GM12878 (cell line): Measurements from ENCODE around the gene MAST2. TPM values are rescaled to one million over a fixed set of nuclear protein-coding genes. Genes with fewer than 3 reads are reported as not detected.

Source experiments
- ATAC-seq: fragments of 200-7000 bp; cut with Tn5 transposase; 3 replicates; pipeline ENCODE4 v1.9.1; 2020; ENCODE audit warnings: mild to moderate bottlenecking, moderate library complexity
- BruUV-seq: library from RNA; stranded (reverse); fragments of 400-500 nt; replicated peaks from 2 replicates; lab custom pipeline; 2021; lab: Mats Ljungman, UMichigan
- CTCF ChIA-PET: fragments of 300-600 bp; sonication (Branson Sonifier 250); formaldehyde crosslinking; extraction: SDS; loops from one replicate; lab custom pipeline; 2021; ENCODE audit warnings: inconsistent platforms; lab: Yijun Ruan, JAX
- POLR2A ChIA-PET: fragments of 350-600 bp; formaldehyde crosslinking; extraction: SDS; loops from one replicate; lab custom pipeline; 2021; ENCODE audit warnings: inconsistent platforms; lab: Charles Lee
- RAD21 ChIA-PET: fragments of 300-600 bp; sonication (Branson Sonifier 250); formaldehyde crosslinking; loops from one replicate; lab custom pipeline; 2023; ENCODE audit warnings: antibody characterized with exemption; ENCODE audit not compliant: unreplicated experiment; lab: Charles Lee
- SMC1A ChIA-PET: fragments of 300-600 bp; sonication (Branson Sonifier 250); formaldehyde crosslinking; loops from one replicate; lab custom pipeline; 2023; ENCODE audit not compliant: unreplicated experiment, uncharacterized antibody; lab: Charles Lee
- DNase-seq: peaks from one replicate; pipeline ENCODE4 v3.0.0-alpha.2; 2011; ENCODE audit warnings: low read depth, low spot score
- FAIRE-seq: peaks from 3 replicates; lab custom pipeline; 2011; peaks lifted over from hg19 to GRCh38; lab: Jason Lieb, UNC
- H2AFZ ChIP-seq: 2 replicates; pipeline ENCODE4 v1.6.0; 2011; ENCODE audit warnings: low read depth, low read length, control low read depth; ENCODE audit not compliant: control insufficient read depth
- H3K27ac ChIP-seq: 2 replicates; pipeline ENCODE4 v1.5.1; 2011; ENCODE audit warnings: control low read depth; ENCODE audit not compliant: control insufficient read depth, insufficient read depth
- H3K27me3 ChIP-seq, 2 experiments: replicated peaks in 1 of 2; 2 replicates each; pipeline versions ENCODE4 v1.6.0 to v1.6.1; 2011; ENCODE audit warnings: low read length in 1 of 2; ENCODE audit not compliant: control insufficient read depth in 2 of 2, insufficient read depth in 2 of 2
- H3K36me3 ChIP-seq, 2 experiments: 2 replicates each; pipeline ENCODE4 v1.5.1; 2011; ENCODE audit warnings: low read length in 1 of 2; ENCODE audit not compliant: control insufficient read depth in 2 of 2, insufficient read depth in 2 of 2
- H3K4me1 ChIP-seq: 2 replicates; pipeline ENCODE4 v1.6.1; 2011; ENCODE audit warnings: mild to moderate bottlenecking, low read length, moderate library complexity, mixed read lengths; ENCODE audit not compliant: control insufficient read depth, insufficient read depth
- H3K4me2 ChIP-seq: 2 replicates; pipeline ENCODE4 v1.6.0; 2011; ENCODE audit warnings: control low read depth; ENCODE audit not compliant: control insufficient read depth, insufficient read depth
- H3K4me3 ChIP-seq: fragments of 200-600 bp; sonication (generic); 2 replicates; pipeline ENCODE4 v1.5.1; 2016
- H3K79me2 ChIP-seq: 2 replicates; pipeline ENCODE4 v1.6.0; 2011; ENCODE audit warnings: low read length; ENCODE audit not compliant: control insufficient read depth, insufficient read depth
- H3K9ac ChIP-seq: 2 replicates; pipeline ENCODE4 v1.8.0; 2011; ENCODE audit warnings: low read length, control low read depth, mixed read lengths; ENCODE audit not compliant: control insufficient read depth, insufficient read depth
- H3K9me3 ChIP-seq: replicated peaks from 3 replicates; pipeline ENCODE4 v1.5.1; 2011; ENCODE audit warnings: mild to moderate bottlenecking, low read length; ENCODE audit not compliant: control insufficient read depth, insufficient read depth
- H4K20me1 ChIP-seq: 2 replicates; pipeline ENCODE4 v1.6.0; 2011; ENCODE audit not compliant: control insufficient read depth, insufficient read depth
- FOXM1 ChIP-seq: IDR thresholded peaks from 2 replicates; pipeline ENCODE4 v1.6.1; 2012; ENCODE audit warnings: low read depth, mild to moderate bottlenecking, inconsistent platforms, low read length, moderate library complexity
- WGBS: methylation state at CpG from one replicate; pipeline ENCODE4 v1.1.6; 2016; ENCODE audit warnings: low lambda C conversion rate; ENCODE audit not compliant: insufficient replicate concordance, insufficient coverage; ENCODE audit errors: missing lambda C conversion rate; 5-methylcytosine and 5-hydroxymethylcytosine counted together
- in situ Hi-C: fragments of 300-500 bp; cut with MboI; formaldehyde crosslinking; loops from 9 replicates; pipeline ENCODE4 v1.14.3; 2018; ENCODE audit warnings: mixed read lengths
- intact Hi-C: fragments of 100-400 bp; cut with micrococcal nuclease; formaldehyde crosslinking; loops from one replicate; pipeline ENCODE4 v1.14.2; 2022; ENCODE audit not compliant: unreplicated experiment
- polyA plus RNA-seq, 11 experiments: library from polyadenylated mRNA; depleted of rRNA in 4 of 11; unstranded in 6 of 11; stranded (reverse) in 5 of 11; fragments of >200 nt; fragmentation: Nextera tagmentation in 4 of 11; fragmentation: Illumina TruSeq in 1 of 11; extraction: Ambion mirVana in 4 of 11; extraction: Trizol in 1 of 11; gene quantifications; 1 replicate in 1 of 11; 2 replicates in 10 of 11; pipeline versions ENCODE4 v1.2.1 to v1.2.3, GENCODE V29; 2011 to 2016; ENCODE audit warnings: inconsistent platforms in 2 of 11, missing spikeins in 2 of 11, low read depth in 1 of 11
- total RNA-seq, 4 experiments: library from RNA; depleted of rRNA in 3 of 4; stranded (reverse); fragments of >200 nt in 3 of 4; fragmentation: Illumina TruSeq in 1 of 4; extraction: Trizol in 1 of 4; gene quantifications; 2 replicates each; pipeline versions ENCODE4 v1.2.1 to v1.2.3, GENCODE V29; 2013 to 2021
- TF ChIP-seq, protein P1 (sequence below): fragments of 450-650 bp; conservative IDR thresholded peaks from 2 replicates; pipeline ENCODE4 v1.6.1; 2017; ENCODE audit warnings: mild to moderate bottlenecking, moderate library complexity

Gene MAST2
- total and polyA plus RNA-seq, 10 of the 15 experiments (the other 5 are each of a cell fraction or from before 2014, with no cell fraction given) = 1.0 to 28.7 (median 13.8) TPM

DNA sequence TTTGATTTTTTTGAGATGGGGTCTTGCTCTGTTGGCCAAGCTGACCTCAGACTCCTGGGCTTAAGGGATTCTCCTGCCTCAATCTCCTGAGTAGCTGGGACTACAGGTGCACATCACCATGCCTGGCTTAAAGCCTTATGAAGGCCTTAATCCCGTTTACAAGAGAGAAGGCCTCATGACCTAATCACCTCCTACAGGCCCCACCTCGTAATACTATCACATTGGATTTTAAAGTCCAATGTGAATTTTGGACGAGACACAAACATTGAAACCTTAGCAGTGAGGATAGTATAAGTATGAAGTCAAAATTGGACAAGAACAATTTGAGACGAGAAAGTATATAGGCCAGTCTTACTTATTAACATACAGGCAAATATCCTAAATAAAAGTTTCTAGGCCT is 73.9 kb downstream of the MAST2 start:
- TF ChIP-seq FOXM1 = no peak
- TF ChIP-seq, protein P1, sequence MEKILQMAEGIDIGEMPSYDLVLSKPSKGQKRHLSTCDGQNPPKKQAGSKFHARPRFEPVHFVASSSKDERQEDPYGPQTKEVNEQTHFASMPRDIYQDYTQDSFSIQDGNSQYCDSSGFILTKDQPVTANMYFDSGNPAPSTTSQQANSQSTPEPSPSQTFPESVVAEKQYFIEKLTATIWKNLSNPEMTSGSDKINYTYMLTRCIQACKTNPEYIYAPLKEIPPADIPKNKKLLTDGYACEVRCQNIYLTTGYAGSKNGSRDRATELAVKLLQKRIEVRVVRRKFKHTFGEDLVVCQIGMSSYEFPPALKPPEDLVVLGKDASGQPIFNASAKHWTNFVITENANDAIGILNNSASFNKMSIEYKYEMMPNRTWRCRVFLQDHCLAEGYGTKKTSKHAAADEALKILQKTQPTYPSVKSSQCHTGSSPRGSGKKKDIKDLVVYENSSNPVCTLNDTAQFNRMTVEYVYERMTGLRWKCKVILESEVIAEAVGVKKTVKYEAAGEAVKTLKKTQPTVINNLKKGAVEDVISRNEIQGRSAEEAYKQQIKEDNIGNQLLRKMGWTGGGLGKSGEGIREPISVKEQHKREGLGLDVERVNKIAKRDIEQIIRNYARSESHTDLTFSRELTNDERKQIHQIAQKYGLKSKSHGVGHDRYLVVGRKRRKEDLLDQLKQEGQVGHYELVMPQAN = no peak
- Histone ChIP-seq H3K4me2 (no peak overlapping the region), H3K9ac (no peak overlapping the region), H3K4me1 (0 out of 2 replicates have a peak, but pooled peaks cover 4% of the 10 kb centered on the region), H3K79me2 (no peaks in the 10 kb centered on the region), H3K27me3 (no peaks in the 10 kb centered on the region), H3K4me3 (no peak overlapping the region), H3K27ac (no peak overlapping the region), H3K36me3 (no peaks in the 10 kb centered on the region), H3K9me3 (no peaks in the 10 kb centered on the region), H4K20me1 (no peaks in the 10 kb centered on the region), H2AFZ (no peak overlapping the region)
- ChIA-PET POLR2A (no interaction called here), RAD21 (no interaction called here), CTCF (interaction anchor here (0.9 kb wide), 1 partner anchor 13 kb away, joined by 3 read pairs; no protein-coding TSS in a partner anchor), SMC1A (interaction anchor here (0.8 kb wide), 1 partner anchor 22 kb away, joined by 3 read pairs; no protein-coding TSS in a partner anchor)
- no peak for FAIRE-seq
- WGBS = 96% methylated on average over 4 of the region's 4 CpGs
- ATAC-seq = no peak
- intact Hi-C loops = no loop called here
- in situ Hi-C loops = no loop called here
- BruUV-seq = no TSS peak
- DNase-seq = no peak
